Activated CD4-positive, alpha-beta T cell treated with anti-CD3 and anti-CD28 coated beads, Interleukin-2, amount 50 U/mL, for 1 hour (primary cell): Measurements from ENCODE around the gene SOX18.
"Not testable (repeated sequence)": the region's sequence is repeated elsewhere in the genome, so short reads cannot be mapped to it uniquely, and the experiment has no call there.

Experiments used
- DNase-seq: peaks from one replicate; pipeline ENCODE4 v3.0.0-alpha.2; 2020

Gene SOX18

GRCh38 chr20:64015635-64016034 is 33.8 kb downstream of the SOX18 start:
- DNase-seq: no peak

GRCh38 chr20:64012385-64013154 is 36.9 kb downstream of the SOX18 start:
- not testable (repeated sequence) for DNase-seq

GRCh38 chr20:64011366-64011779 is 38.1 kb downstream of the SOX18 start:
- DNase-seq: no peak

- no peak for DNase-seq
Observed at GRCh38 chr20:64010711-64011237, 38.7 kb downstream of the SOX18 start.

- no peak for DNase-seq
Observed at GRCh38 chr20:64009811-64010387, 39.5 kb downstream of the SOX18 start.

DNA sequence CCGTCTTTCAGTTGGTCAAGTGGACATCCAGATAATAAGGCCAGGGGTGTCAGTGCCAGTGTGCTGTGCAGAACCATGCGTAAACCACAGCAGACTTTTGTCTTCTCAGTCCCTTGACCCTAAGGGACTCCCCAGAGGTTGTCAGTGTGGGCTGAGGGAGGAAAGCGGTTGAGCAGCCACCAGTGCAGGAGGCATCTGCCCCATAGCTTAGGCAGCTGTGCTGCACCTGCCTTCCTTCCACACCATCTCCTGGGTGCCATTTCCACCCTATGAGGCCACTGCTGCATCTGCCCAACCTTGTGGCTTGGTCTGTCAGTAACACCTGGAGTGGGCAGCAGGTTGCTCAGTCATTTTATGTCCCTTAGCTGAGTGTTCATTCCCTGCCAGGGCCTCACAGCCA is 42.5 kb downstream of the SOX18 start:
- DNase-seq: no peak

DNA sequence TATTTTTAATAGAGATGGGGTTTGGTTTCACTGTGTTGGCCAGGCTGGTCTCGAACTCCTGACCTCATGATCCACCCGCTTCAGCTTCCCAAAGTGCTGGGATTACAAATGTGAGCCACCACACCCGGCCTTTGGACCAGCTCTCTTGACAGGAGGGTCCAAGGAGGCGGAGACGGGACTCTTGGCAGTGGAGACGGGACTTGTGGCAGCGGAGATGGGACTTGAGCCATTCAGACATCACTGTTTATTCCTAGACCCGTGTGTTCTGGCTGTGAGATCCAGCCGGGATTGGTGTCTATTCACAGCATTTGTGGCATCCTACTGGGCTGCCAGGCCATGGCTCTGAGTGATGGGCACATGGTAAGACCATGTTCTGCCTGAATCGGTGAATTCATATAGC is 42.9 kb downstream of the SOX18 start:
- DNase-seq: no peak

GRCh38 chr20:64005394-64005793 is 44.0 kb downstream of the SOX18 start:
- no peak for DNase-seq

DNA sequence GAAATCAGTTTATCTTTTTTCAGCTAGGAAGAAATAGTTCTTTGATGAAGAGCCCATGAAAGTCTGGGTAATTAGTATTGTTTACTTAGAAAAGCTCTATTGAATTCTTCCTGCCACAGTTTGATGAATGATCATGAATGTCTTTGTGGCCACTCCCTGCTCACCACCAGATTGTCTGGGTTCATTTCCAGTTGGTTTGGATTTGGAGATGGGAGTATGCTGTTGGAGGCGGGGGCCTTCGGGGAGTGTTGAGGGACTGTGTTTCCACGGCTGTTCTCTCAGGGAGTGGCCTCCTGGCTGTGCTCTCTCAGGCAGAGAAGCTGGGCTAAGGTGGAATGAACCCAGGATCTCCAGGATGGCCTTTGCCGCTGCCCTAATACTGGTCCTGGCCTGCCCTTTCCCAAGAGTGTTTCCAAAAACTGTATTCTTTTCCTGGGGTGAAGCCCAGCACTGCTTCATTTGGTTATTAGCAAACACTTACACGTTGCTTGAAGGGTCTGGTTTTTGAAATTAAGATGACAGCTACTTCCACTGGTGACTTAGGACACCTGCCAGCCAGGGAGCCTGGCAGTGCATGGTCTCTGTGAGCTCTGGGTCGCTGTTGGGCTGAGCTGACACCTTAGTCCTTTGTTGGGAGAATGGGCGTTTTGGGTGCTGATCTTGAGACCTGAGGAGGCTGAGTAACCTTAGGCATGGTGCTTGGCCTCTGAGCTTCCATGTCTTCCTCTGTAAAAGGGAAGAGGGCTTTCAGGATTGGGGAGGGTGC is 45.3 kb downstream of the SOX18 start:
- DNase-seq: no peak

DNA sequence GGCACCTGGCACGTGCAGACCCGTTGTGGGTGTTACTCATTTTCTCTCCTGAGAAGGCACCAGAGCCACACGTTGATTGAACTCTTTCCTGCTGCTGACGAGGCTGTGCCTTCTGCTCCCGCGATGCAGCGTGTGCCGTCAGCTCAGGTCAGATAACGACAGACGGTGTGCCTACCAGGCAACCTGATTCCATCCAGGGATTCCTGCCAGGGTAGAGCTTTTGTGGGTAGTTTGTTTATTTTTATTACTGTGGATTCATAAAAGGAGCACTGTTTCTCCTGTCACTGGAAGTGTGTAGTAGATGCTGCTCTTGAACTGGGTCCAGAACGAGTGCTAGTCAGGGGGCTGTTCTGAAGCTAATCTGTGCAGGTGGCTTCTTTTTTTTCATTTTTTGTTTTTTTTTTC is 47.8 kb downstream of the SOX18 start:
- no peak for DNase-seq

- DNase-seq: no peak
Observed at GRCh38 chr20:64000906-64001305, 48.5 kb downstream of the SOX18 start.
